ENCODE results near the gene ABCC10.
"Not testable (repeated sequence)": the region's sequence is repeated elsewhere in the genome, so short reads cannot be mapped to it uniquely, and the experiment has no call there.

ABCC10 gene

DNA sequence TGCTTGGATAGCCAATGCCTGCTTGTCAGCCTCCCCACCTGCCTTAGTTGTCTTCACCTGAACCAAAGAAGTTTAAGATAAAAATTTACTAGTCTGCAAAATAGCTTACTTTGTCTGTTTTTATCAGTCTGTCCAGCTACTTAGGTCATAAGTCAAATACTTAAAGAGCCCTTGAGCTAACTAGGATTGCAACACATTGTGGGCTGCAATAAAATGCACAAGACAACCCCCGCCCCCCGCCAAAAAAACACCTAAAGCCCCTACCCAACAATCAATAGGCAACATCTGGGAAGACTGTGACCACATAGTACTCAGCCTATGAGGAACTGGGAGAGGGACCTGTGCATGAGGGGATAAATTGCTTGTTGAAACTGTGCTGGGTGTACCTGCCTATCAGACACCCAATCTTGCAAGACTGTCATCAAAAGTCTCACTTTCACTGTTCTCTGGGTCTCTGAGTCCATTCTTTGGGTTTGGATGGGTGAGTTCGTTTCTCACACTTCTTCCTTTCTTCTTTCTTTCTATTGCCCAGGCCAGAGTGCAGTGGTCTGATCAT, 27.3 kb upstream of the ABCC10 start:
- no peak for DNase-seq (ENCODE audit: low spot score)
- in situ Hi-C loops (cut with MboI; ENCODE audit: low sequenced_read_pairs, unreplicated experiment), result loop anchor here (10.0 kb wide), 1 partner anchor 105 kb away; no protein-coding TSS in a partner anchor
- no peak for TF ChIP-seq CTCF (IDR thresholded peaks at IDR 0.05; ENCODE audit: borderline replicate concordance, control extremely low read depth, extremely low read depth, insufficient read depth, missing control alignments)

GRCh38 chr6:43401730-43402129, 25.6 kb upstream of the ABCC10 start:
- DNase-seq (ENCODE audit: low spot score), result no peak
- TF ChIP-seq CTCF (IDR thresholded peaks at IDR 0.05; ENCODE audit: borderline replicate concordance, control extremely low read depth, extremely low read depth, insufficient read depth, missing control alignments), result no peak
- in situ Hi-C loops (cut with MboI; ENCODE audit: low sequenced_read_pairs, unreplicated experiment), result no loop called here

DNA sequence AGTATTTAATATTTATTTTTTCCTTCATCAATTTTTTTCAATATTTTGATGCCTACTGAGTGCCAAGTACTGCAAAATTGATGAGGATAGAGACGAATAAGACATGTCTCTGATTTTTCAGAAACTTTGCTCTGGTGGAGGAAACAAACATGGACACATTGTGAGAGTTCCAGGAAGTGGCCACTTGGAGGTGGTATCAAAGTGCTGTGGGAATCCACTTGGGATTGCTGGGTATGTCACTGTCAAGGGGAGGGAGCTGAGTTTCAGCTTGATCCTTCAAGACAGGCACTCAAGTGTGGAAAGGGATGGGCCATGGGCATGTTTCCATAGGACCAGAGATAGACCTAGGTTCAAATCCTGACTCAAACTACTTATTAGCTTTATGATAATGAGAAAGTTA, 24.5 kb upstream of the ABCC10 start:
- in situ Hi-C loops (cut with MboI; ENCODE audit: low sequenced_read_pairs, unreplicated experiment), result no loop called here
- TF ChIP-seq CTCF (IDR thresholded peaks at IDR 0.05; ENCODE audit: borderline replicate concordance, control extremely low read depth, extremely low read depth, insufficient read depth, missing control alignments), result no peak
- no peak for DNase-seq (ENCODE audit: low spot score)

DNA sequence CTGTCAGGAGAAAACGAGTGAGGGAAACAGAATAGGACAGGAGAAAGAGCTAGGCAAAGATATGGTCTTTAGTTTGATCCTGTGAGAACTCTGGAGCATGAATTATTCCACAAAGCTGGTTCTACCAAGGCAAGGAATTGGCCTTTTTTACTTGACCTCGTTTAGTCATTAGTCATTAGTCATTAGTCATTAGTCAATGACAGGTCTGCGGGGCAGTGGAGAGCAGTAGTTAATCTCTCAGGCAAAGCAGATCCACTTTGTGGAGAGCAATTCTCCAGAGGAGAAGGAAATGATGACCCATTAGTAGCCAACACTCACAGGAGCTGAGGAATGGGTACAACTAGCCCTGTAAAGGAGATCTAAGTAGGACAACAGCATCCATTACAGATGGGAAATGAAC, 22.0 kb upstream of the ABCC10 start:
- no peak for DNase-seq (ENCODE audit: low spot score)
- TF ChIP-seq CTCF (IDR thresholded peaks at IDR 0.05; ENCODE audit: borderline replicate concordance, control extremely low read depth, extremely low read depth, insufficient read depth, missing control alignments), result no peak
- in situ Hi-C loops (cut with MboI; ENCODE audit: low sequenced_read_pairs, unreplicated experiment), result no loop called here

DNA sequence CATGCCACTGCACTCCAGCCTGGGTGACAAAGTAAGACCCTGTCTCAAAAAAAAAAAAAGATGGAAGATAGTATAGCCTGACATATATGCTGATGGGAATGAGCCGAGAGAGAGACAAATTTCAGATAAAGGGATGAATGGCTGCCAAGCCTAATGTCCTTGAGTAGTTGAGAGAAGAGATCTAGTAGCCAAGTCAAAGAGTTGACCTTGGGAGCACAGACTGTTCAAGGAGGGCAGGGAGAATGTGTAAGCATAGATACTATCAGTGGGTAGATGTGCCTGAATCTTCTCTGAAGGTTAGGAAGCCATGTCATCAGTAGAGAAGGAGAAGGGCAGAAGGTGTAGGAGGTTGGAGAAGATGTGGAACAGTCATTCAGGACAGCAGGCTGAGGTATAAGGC, 20.0 kb upstream of the ABCC10 start:
- no peak for TF ChIP-seq CTCF (IDR thresholded peaks at IDR 0.05; ENCODE audit: borderline replicate concordance, control extremely low read depth, extremely low read depth, insufficient read depth, missing control alignments)
- in situ Hi-C loops (cut with MboI; ENCODE audit: low sequenced_read_pairs, unreplicated experiment), result no loop called here
- no peak for DNase-seq (ENCODE audit: low spot score)

- in situ Hi-C loops (cut with MboI; ENCODE audit: low sequenced_read_pairs, unreplicated experiment), result no loop called here
- no peak for TF ChIP-seq CTCF (IDR thresholded peaks at IDR 0.05; ENCODE audit: borderline replicate concordance, control extremely low read depth, extremely low read depth, insufficient read depth, missing control alignments)
- no peak for DNase-seq (ENCODE audit: low spot score)
Observed at GRCh38 chr6:43408259-43408658, 19.1 kb upstream of the ABCC10 start.

- in situ Hi-C loops (cut with MboI; ENCODE audit: low sequenced_read_pairs, unreplicated experiment); DNase-seq (ENCODE audit: low spot score): not testable (repeated sequence)
Observed at GRCh38 chr6:43410776-43411175, 16.6 kb upstream of the ABCC10 start.
